Prostate gland (tissue), 2 donors: ENCODE data around the gene EPM2A.

ENCODE experiments used
- CTCF ChIP-seq, 4 experiments: fragments of 200-600 bp in 2 of 4; fragments of 450-650 bp in 2 of 4; sonication (generic) in 2 of 4; IDR thresholded peaks; 1 replicate in 3 of 4; 2 replicates in 1 of 4; pipeline ENCODE4 v1.5.1; 2016 to 2019; ENCODE audit warnings: antibody characterized with exemption in 4 of 4, mild to moderate bottlenecking in 2 of 4, moderate library complexity in 2 of 4
- POLR2A ChIP-seq: fragments of 450-650 bp; IDR thresholded peaks from one replicate; pipeline ENCODE4 v1.6.1; 2016; ENCODE audit warnings: antibody characterized with exemption, mild to moderate bottlenecking

GRCh38 chr6:145603424-145603833, 131.9 kb downstream of the EPM2A start:
- TF ChIP-seq CTCF (IDR thresholded peaks at IDR 0.05) (no peak), POLR2A (no peak)
